ENCODE measurements around the gene ADIRF. TPM values are rescaled to one million over a fixed set of nuclear protein-coding genes. Genes with fewer than 3 reads are reported as not detected.
"Not testable (repeated sequence)": the region's sequence is repeated elsewhere in the genome, so short reads cannot be mapped to it uniquely, and the experiment has no call there.

The ADIRF gene
- polyA plus RNA-seq, 1 donor, result 11.6 TPM

GRCh38 chr10:86946213-86947155 lies 21.8 kb upstream of the ADIRF start:
- DNase-seq, result no peak

- not testable (repeated sequence) for DNase-seq
These were observed 20.5 kb upstream of the ADIRF start for GRCh38 chr10:86947806-86948205.

GRCh38 chr10:86950349-86950748 lies 17.9 kb upstream of the ADIRF start:
- no peak for DNase-seq

- no peak for DNase-seq
These were observed 17.0 kb upstream of the ADIRF start for GRCh38 chr10:86951184-86951761.

- DNase-seq, result no peak
These were observed 16.2 kb upstream of the ADIRF start for GRCh38 chr10:86952106-86952505.

- not testable (repeated sequence) for DNase-seq
These were observed 15.6 kb upstream of the ADIRF start for GRCh38 chr10:86952697-86953096.

- peak; percentile 71 for DNase-seq
These were observed 14.3 kb upstream of the ADIRF start for GRCh38 chr10:86953747-86954680.

GRCh38 chr10:86954681-86955500 lies 13.4 kb upstream of the ADIRF start:
- DNase-seq, result no peak

- no peak for DNase-seq
These were observed 12.6 kb upstream of the ADIRF start for GRCh38 chr10:86955501-86956194.

GRCh38 chr10:86956195-86956847 lies 12.0 kb upstream of the ADIRF start:
- DNase-seq, result no peak

GRCh38 chr10:86956848-86957448 lies 11.3 kb upstream of the ADIRF start:
- no peak for DNase-seq

GRCh38 chr10:86957471-86958115 lies 10.7 kb upstream of the ADIRF start, which contains the start of gene MMRN2:
TSS of gene MMRN2 (minus strand) at chr10:86957615. CDS start at chr10:86957541, 74 bp downstream.
- no peak for DNase-seq

- no peak for DNase-seq
These were observed 10.0 kb upstream of the ADIRF start, which contains the start of gene SNCG for GRCh38 chr10:86958116-86958900. TSS of gene SNCG (plus strand) at chr10:86958599. CDS start at chr10:86958698, 99 bp downstream.

GRCh38 chr10:86958901-86959736 lies 9.2 kb upstream of the ADIRF start:
- no peak for DNase-seq

GRCh38 chr10:86959737-86960002 lies 8.6 kb upstream of the ADIRF start:
- no peak for DNase-seq

GRCh38 chr10:86960003-86960862 lies 8.0 kb upstream of the ADIRF start:
- no peak for DNase-seq

GRCh38 chr10:86960863-86961434 lies 7.3 kb upstream of the ADIRF start:
- DNase-seq, result no peak
